Measurements from ENCODE around the gene OGFOD3. TPM values are rescaled to one million over a fixed set of nuclear protein-coding genes. Genes with fewer than 3 reads are reported as not detected.

Gene OGFOD3
- total and polyA plus RNA-seq, 9 of the 15 experiments (the other 6 are each of a cell fraction or from before 2014, with no cell fraction given), result 0.69 to 44.7 (median 18.9) TPM

DNA sequence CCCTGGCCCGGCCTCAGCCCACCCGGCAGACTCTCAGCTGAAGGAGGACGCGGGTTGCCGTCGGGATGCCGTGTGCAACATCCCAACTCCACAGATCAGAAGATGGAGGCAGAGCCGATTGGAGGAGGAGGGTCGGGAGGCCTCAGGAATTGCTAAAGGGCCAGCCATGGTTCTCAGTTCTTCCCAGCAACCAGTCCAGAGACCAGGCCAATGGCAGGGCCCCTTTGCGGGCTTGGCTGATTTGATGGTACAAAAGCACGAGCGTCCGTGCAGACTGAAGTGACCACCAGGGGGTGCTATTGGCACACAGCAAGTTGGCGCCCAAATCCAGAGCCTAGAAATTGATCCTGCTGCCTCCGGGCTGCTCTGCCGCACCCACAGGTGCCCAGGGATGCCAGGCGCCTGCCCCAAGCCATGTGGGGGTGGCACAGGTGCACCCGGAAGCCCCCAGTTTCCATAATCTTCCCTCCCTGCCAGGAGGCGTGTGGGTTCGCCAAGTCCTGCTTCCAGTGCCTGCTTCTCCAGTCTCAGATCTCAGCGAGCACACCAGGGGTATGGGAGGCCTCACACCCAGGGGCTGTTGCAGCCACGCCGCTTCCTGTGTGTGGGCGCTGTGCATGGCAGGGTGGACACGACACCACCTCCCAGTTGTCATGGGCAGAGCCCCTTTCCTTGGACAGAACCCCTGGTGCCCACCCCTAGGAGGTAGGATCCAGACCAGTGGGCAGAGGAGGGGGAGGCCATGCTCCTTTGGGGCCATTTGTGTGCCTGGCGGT lies 66.5 kb downstream of the OGFOD3 start (continued):
- TF ChIP-seq CTCF (IDR thresholded peaks at IDR 0.05 in 2 of 3, conservative IDR thresholded peaks at IDR 0.05 in 1 of 3; ENCODE audit: insufficient read depth in 2 of 3, low read depth in 1 of 3, low read length in 3 of 3) (peak; percentile 90 to 95 (median 93)), EGR1 (conservative IDR thresholded peaks at IDR 0.05) (no peak), SMC3 (conservative IDR thresholded peaks at IDR 0.05; ENCODE audit: insufficient read depth, low read depth, low read length) (peak; percentile 88), SMAD1 (IDR thresholded peaks at IDR 0.05; ENCODE audit: low read depth, low read length, partially characterized antibody) (no peak), CEBPB (tag; IDR thresholded peaks at IDR 0.05) (no peak), ZNF764 (CRISPR knock-in tag; IDR thresholded peaks at IDR 0.05; ENCODE audit: low read depth) (no peak), GMEB1 (CRISPR knock-in tag; IDR thresholded peaks at IDR 0.05) (no peak), TBP (optimal IDR thresholded peaks at IDR 0.05; ENCODE audit: low read depth, low read length) (peak; percentile 5), MAZ (CRISPR knock-in tag; conservative IDR thresholded peaks at IDR 0.05 in 1 of 2, IDR thresholded peaks at IDR 0.05 in 1 of 2) (0 out of 4 replicates have a peak, but pooled peaks have one; percentile 22 to 39), BHLHE40 (IDR thresholded peaks at IDR 0.05; ENCODE audit: low read length) (peak; percentile 65), ZFX (CRISPR knock-in tag; IDR thresholded peaks at IDR 0.05) (0 out of 2 replicates have a peak, but pooled peaks have one; percentile 25), GATAD2B (IDR thresholded peaks at IDR 0.05; ENCODE audit: borderline replicate concordance) (no peak), E2F6 (IDR thresholded peaks at IDR 0.05; ENCODE audit: borderline replicate concordance in 1 of 2, extremely low read depth in 1 of 2, insufficient read depth in 1 of 2, insufficient read length in 1 of 2, low read depth in 1 of 2, low read length in 1 of 2, poor library complexity in 1 of 2, severe bottlenecking in 1 of 2) (peak in 1 of 2 experiments; percentile 27), CXXC5 (CRISPR knock-in tag; IDR thresholded peaks at IDR 0.05) (0 out of 2 replicates have a peak, but pooled peaks have one; percentile 25), ZBTB49 (CRISPR knock-in tag; IDR thresholded peaks at IDR 0.05; ENCODE audit: borderline replicate concordance) (no peak), BRCA1 (IDR thresholded peaks at IDR 0.05) (no peak), BRCA1 (CRISPR knock-in tag; IDR thresholded peaks at IDR 0.05) (peak; percentile 64; the same call in 1 of the 2 replicates), CC2D1A (IDR thresholded peaks at IDR 0.05) (peak; percentile 50), ATF1 (CRISPR knock-in tag; IDR thresholded peaks at IDR 0.05) (no peak), ATF1 (tag; IDR thresholded peaks at IDR 0.05) (peak; percentile 19; the same call in 1 of the 2 replicates), RCOR1 (IDR thresholded peaks at IDR 0.05; ENCODE audit: borderline replicate concordance in 1 of 2, low read depth in 2 of 2, low read length in 2 of 2) (peak in 1 of 2 experiments; percentile 24; a peak in 1 of 4 replicates)
